HS-5 (cell line): ENCODE data around the gene RAB27B.

Experiments
- DNase-seq: peaks from one replicate; pipeline ENCODE4 v3.0.0-alpha.2; 2012; ENCODE audit warnings: low read depth

RAB27B gene

DNA sequence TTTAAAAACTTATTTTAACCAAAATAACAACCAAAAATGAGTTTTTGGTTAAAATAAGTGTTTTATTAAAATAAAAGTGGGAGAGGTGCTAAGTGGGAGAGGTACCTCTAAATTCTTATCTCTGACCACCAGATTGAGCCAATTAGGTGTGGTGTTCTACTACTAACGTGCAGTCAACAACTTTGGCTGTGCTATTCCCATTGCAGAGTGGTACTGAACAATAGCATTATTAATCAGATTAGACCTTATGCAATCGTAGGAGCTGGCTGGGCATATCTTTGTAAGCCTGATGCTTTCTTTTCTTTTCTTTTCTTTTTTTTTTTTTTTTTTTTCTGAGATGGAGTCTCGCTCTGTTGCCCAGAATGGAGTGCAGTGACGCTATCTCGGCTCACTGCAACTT is 38.9 kb downstream of the RAB27B start:
- no peak for DNase-seq

- no peak for DNase-seq
Measured at GRCh38 chr18:54871231-54871630, 43.0 kb downstream of the RAB27B start.

DNA sequence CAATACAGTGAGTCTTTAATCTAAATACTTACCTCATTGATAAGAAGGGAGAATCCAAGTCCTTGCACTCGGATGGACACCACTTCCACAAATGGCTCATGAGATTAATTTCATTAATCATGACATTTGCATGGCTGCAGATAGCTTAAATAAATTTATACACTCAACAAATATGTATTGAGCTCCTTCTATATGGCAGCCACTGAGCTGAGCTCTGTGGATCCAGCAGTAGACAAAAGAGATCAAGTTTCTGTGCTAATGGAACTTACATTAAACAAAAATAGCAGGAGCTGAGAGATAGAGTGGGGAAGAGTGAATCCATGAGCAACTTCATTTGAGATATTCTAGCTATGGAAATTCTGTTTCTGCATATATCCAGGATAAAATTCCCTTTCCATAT is 44.4 kb downstream of the RAB27B start:
- DNase-seq: no peak

GRCh38 chr18:54873884-54874255 is 45.6 kb downstream of the RAB27B start:
- no peak for DNase-seq

- DNase-seq: no peak
Measured at GRCh38 chr18:54875063-54875462, 46.8 kb downstream of the RAB27B start.

DNA sequence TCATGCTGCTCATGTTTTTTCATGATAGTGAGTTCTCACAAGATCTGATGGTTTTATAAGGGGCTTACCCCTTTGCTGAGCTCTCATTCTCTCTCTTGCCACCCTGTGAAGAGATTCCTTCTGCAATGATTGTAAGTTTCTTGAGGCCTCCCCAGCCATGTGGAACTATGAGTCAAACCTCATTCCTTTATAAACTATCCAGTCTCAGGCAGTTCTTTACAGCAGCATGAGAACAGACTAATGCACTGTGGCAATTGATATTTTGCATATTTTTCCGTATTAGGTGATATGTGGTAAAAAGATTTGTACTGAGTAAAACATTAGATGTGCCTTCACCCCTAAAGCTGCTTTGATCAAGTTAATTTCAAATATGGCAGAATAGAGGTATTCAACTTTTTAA is 48.8 kb downstream of the RAB27B start:
- DNase-seq: no peak

- DNase-seq: no peak
Measured at GRCh38 chr18:54878159-54878622, 49.9 kb downstream of the RAB27B start.

GRCh38 chr18:54878659-54879358 is 50.5 kb downstream of the RAB27B start:
- no peak for DNase-seq

DNA sequence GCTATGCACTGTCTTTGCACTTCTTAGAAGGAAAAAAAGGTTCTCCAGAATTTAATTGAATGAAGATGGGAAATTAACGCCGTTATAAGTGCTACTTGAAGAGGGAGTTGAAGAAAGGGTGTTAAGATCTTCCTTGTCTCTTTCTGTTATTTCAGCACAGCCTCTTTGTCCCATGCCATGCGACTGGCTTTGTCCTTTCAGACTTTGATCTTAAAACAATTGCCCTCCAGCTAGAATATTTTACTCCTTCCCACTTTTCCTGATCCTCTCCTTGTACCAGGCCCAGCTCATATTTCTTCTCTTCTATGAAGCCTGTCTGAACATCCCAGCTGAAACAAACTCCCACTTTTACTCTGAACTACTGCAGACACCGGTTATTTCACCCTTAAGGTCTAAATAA is 51.4 kb downstream of the RAB27B start:
- no peak for DNase-seq

- DNase-seq: peak; percentile 42
Measured at GRCh38 chr18:54880395-54881105, 52.3 kb downstream of the RAB27B start.

DNA sequence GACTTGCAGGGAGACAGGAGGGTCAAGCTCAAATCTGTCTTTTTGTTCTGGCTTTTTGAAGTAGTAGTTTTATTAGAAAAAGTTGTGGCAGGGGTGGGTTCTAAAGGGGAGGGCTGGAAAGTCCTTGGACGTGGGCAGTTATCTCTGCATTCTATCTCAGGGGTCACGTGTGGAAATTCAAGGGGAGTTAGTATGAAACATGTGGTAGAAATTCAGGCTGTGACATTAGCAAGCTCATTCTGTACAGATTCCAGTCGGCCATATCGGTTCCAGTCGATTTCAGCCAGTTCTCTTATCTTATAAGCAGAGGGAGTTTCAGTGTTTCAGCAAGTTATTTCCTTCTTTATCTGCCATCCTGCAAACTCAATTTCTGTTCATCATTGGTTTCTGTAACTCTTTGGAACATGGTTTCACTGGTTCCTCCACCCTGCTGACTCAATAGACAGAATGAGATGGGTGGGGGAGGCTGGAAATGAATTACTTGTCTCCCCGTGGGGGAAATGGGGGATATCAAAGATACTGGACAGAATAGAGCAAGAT is 53.0 kb downstream of the RAB27B start:
- DNase-seq: no peak

DNA sequence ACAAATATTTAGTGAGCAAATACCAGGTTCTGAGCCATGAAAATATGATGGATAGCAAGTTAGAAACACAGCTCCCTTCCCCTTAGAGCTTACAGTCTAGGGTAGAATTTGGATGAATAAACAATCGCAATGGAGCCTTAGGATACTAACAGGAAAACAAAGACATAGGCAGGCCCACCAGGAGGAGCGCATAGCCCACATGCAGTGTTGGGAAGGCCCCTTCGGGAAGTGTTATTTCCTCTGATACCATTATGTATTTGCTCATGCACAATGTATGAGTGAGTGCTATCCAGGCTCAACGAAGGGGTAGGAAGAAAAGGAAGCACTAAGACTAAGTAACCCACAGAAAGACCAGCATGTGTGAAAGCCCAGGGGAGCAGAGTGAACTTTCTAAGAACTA is 54.0 kb downstream of the RAB27B start:
- no peak for DNase-seq

DNA sequence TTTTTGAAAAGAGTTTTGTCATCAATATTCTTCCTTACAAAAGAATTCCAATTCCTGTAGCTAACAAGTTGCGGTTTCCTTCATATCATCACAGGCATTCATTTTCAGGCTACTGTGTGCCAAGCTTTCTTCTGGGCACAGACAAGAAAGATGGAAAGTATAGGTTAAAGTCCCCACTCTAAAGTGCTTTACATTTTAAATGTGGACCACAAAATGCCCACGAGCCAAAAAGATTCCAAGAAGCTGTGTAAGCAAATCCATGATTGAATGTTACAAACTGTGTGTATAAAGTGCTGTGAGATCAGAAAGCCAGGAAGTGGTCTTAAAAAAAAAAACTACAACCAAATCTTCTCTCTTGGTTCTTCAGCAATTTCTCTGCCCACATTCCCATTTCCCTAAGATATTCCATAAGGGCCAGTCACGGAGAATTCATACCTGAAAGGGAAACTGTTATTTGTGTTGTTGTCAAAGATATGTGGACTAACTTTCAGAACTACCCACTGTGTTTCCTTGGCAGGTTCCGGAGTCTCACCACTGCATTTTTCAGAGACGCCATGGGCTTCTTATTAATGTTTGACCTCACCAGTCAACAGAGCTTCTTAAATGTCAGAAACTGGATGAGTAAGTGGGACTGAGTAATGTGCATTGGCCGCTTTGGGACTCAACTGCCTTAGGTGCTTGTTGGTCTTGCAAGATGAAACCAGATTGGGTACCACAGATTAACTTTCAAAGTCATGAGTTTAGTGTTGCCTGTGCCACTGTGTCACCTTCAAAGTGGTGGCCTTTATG is 55.7 kb downstream of the RAB27B start:
- DNase-seq: no peak

DNA sequence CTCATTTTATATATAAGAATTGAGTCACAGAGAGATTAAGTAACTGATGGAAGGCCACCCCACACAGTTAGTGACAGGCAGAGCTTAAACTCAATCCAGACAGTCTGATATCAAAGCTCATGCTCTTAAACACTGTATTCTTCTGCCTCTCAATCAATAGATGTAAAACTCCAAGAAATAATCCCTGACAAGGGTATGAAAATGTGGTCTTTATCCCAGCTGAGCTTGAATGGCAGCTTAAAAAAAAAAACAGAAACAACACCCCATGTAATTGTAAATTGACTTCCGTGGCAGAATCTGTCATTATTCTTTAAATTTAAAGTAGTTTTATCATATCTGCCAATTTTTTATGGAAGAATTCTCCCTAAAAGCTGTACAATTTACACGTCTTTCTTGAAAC is 60.1 kb downstream of the RAB27B start:
- no peak for DNase-seq

DNA sequence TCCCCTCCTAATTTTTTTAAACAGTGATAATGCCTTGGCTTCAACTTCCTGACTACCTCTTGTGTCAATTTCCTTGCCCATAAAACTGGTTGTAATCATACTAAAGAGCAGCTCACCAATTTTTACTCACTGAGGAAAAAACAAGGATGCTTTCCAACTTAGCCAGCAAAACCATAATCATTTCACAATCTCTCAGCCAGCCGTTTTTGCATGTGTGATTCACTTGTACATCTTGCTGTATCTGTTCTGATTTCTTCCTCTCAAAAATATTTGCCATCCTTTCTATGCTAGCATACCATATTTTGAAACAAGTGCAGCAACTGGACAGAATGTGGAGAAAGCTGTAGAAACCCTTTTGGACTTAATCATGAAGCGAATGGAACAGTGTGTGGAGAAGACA is 60.7 kb downstream of the RAB27B start:
- peak; percentile 43 for DNase-seq

DNA sequence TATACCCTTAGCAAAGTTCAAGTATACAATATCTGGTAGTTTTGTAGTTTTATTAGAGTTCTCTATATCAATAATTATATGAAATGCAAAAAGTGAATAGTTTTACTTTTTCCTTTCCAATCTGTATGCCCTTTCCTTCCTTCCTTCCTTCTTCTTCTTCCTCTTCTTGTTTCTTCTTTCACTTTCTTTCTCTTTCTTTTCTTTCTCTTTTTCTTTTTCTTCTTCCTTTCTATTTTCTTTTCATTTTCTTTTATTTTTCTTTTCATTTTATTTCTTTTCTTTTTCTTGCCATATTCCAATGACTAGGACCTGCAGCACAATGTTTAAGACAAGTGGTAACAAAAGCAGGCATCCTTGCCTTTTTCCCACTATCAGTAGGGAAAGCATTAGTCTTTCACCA is 71.2 kb downstream of the RAB27B start:
- no peak for DNase-seq

GRCh38 chr18:54900290-54900689 is 72.0 kb downstream of the RAB27B start:
- DNase-seq: no peak

GRCh38 chr18:54904581-54904980 is 76.3 kb downstream of the RAB27B start:
- no peak for DNase-seq

DNA sequence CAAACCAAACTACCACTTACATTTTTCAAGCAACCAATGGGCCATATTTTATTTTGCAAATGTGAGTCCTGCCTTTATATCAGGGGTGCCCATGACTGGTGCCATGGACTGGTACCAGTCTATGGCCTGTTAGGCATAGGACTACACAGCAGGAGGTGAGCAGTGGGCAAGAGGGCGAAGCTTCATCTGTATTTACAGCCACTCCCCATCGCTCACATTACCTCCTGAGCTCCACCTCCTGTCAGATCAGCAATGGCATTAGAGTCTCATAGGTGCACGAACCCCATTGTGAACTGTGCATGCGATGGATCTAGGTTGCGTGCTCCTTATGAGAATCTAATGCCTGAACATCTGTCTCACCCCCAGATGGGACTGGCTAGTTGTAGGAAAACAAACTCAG is 77.4 kb downstream of the RAB27B start:
- no peak for DNase-seq

GRCh38 chr18:54906331-54907185 is 78.3 kb downstream of the RAB27B start:
- DNase-seq: no peak

GRCh38 chr18:54909538-54909937 is 81.3 kb downstream of the RAB27B start:
- no peak for DNase-seq
